ENCODE measurements around the gene IER5. TPM values are rescaled to one million over a fixed set of nuclear protein-coding genes. Genes with fewer than 3 reads are reported as not detected.

The IER5 gene
- total and polyA plus RNA-seq, 2 of the 13 experiments (the other 11 are each of a cell fraction or from before 2014, with no cell fraction given): 2.5 to 3.5 TPM

- TF ChIP-seq ZNF710 (CRISPR knock-in tag; IDR thresholded peaks at IDR 0.05; ENCODE audit: borderline replicate concordance) (no peak; the same call in 1 of the 2 replicates), ZNF329 (CRISPR knock-in tag; IDR thresholded peaks at IDR 0.05; ENCODE audit: low read depth) (no peak), SRY (CRISPR knock-in tag; IDR thresholded peaks at IDR 0.05) (no peak), LCORL (IDR thresholded peaks at IDR 0.05) (no peak), LCORL (CRISPR knock-in tag; IDR thresholded peaks at IDR 0.05) (0 out of 2 replicates have a peak, but pooled peaks have one; percentile 26), ZNF230 (CRISPR knock-in tag; IDR thresholded peaks at IDR 0.05) (0 out of 2 replicates have a peak, but pooled peaks have one; percentile 64), ZNF761 (CRISPR knock-in tag; conservative IDR thresholded peaks at IDR 0.05) (no peak), KLF11 (CRISPR knock-in tag; IDR thresholded peaks at IDR 0.05) (no peak), RFXANK (CRISPR knock-in tag; IDR thresholded peaks at IDR 0.05) (no peak), ZBTB10 (CRISPR knock-in tag; IDR thresholded peaks at IDR 0.05; ENCODE audit: borderline replicate concordance) (no peak), PRDM4 (CRISPR knock-in tag; IDR thresholded peaks at IDR 0.05; ENCODE audit: borderline replicate concordance) (no peak), HMGXB4 (CRISPR knock-in tag; IDR thresholded peaks at IDR 0.05; ENCODE audit: borderline replicate concordance in 1 of 2, low read depth in 1 of 2) (0 out of 4 replicates have a peak, but pooled peaks of 1 of the 2 experiments have one; percentile 35), SMAD1 (CRISPR knock-in tag; IDR thresholded peaks at IDR 0.05; ENCODE audit: borderline replicate concordance, low read depth) (no peak), EEA1 (CRISPR knock-in tag; IDR thresholded peaks at IDR 0.05; ENCODE audit: borderline replicate concordance) (no peak; the same call in 1 of the 2 replicates), TGIF2 (CRISPR knock-in tag; IDR thresholded peaks at IDR 0.05) (no peak), ZBTB26 (CRISPR knock-in tag; IDR thresholded peaks at IDR 0.05; ENCODE audit: borderline replicate concordance) (no peak), MXD3 (CRISPR knock-in tag; IDR thresholded peaks at IDR 0.05) (no peak)
These were observed 16.3 kb downstream of the IER5 start (continued) for GRCh38 chr1:181104790-181105133.
